HCEC 1CT (cell line): ENCODE data around the gene PES1.
A peak's percentile ranks its signal among the peaks of the same experiment; 100 is the strongest.
"Not testable (repeated sequence)": the region's sequence is repeated elsewhere in the genome, so short reads cannot be mapped to it uniquely, and the experiment has no call there.

Source experiments
- DNase-seq: peaks from one replicate; pipeline ENCODE4 v3.0.0-alpha.2; 2017

Gene PES1

GRCh38 chr22:30591588-30592359 is at the start of gene PES1:
PES1 (minus strand) TSS chr22:30591910; CDS start chr22:30591833, 77 bp downstream.
- DNase-seq: peak; percentile 99

GRCh38 chr22:30640839-30641430 is 49.2 kb upstream of the PES1 start:
- no peak for DNase-seq

GRCh38 chr22:30640361-30640760 is 48.7 kb upstream of the PES1 start:
- no peak for DNase-seq

- no peak for DNase-seq
Observed at GRCh38 chr22:30637701-30638114, 46.0 kb upstream of the PES1 start.

GRCh38 chr22:30636226-30637077 is 44.7 kb upstream of the PES1 start:
- no peak for DNase-seq

- DNase-seq: peak; percentile 89
Observed at GRCh38 chr22:30635273-30636225, 43.8 kb upstream of the PES1 start, which contains the start of gene SLC35E4. SLC35E4 (plus strand) TSS chr22:30635781; CDS start chr22:30636451, 670 bp downstream.

GRCh38 chr22:30634471-30635233 is 42.9 kb upstream of the PES1 start:
- DNase-seq: peak; percentile 86

- not testable (repeated sequence) for DNase-seq
Observed at GRCh38 chr22:30631469-30631868, 39.8 kb upstream of the PES1 start.

GRCh38 chr22:30628491-30628890 is 36.8 kb upstream of the PES1 start:
- DNase-seq: no peak

- no peak for DNase-seq
Observed at GRCh38 chr22:30627471-30627870, 35.8 kb upstream of the PES1 start.

GRCh38 chr22:30626413-30626812 is 34.7 kb upstream of the PES1 start:
- DNase-seq: no peak

GRCh38 chr22:30619909-30620308 is 28.2 kb upstream of the PES1 start:
- not testable (repeated sequence) for DNase-seq

- DNase-seq: no peak
Observed at GRCh38 chr22:30617819-30618218, 26.1 kb upstream of the PES1 start.

GRCh38 chr22:30615543-30615954 is 23.8 kb upstream of the PES1 start:
- DNase-seq: no peak

GRCh38 chr22:30614879-30615278 is 23.2 kb upstream of the PES1 start:
- no peak for DNase-seq

- DNase-seq: no peak
Observed at GRCh38 chr22:30614268-30614667, 22.6 kb upstream of the PES1 start.

- no peak for DNase-seq
Observed at GRCh38 chr22:30612789-30613188, 21.1 kb upstream of the PES1 start.

- DNase-seq: no peak
Observed at GRCh38 chr22:30611197-30611596, 19.5 kb upstream of the PES1 start.

GRCh38 chr22:30610299-30610698 is 18.6 kb upstream of the PES1 start:
- no peak for DNase-seq

GRCh38 chr22:30609260-30610185 is 17.8 kb upstream of the PES1 start:
- peak; percentile 86 for DNase-seq
